Naive thymus-derived CD4-positive, alpha-beta T cell (primary cell): ENCODE measurements around the gene DPP6. TPM values are rescaled to one million over a fixed set of nuclear protein-coding genes. Genes with fewer than 3 reads are reported as not detected.

Experiments
- ATAC-seq: fragments of 150-1000 bp; cut with Tn5 transposase; 2 replicates; pipeline ENCODE4 v1.10.0; 2021; ENCODE audit warnings: mild to moderate bottlenecking, moderate library complexity
- CTCF ChIA-PET: fragments of 350-600 bp; sonication (Branson Sonifier 250); formaldehyde crosslinking; loops from one replicate; lab custom pipeline; 2021; ENCODE audit warnings: antibody characterized with exemption; lab: Charles Lee
- POLR2A ChIA-PET: fragments of 350-600 bp; sonication (Branson Sonifier 250); formaldehyde crosslinking; loops from one replicate; lab custom pipeline; 2021; ENCODE audit warnings: antibody characterized with exemption, inconsistent platforms; lab: Charles Lee
- DNase-seq, 9 donors: peaks; one replicate each; pipeline versions ENCODE4 v3.0.0 to v3.0.0-alpha.2; 2020 to 2022; ENCODE audit warnings: mixed read lengths in 1 of 9
- H3K27ac ChIP-seq: one replicate; pipeline ENCODE4 v1.7.0; 2013; ENCODE audit warnings: mild to moderate bottlenecking, low read depth, low read length, moderate library complexity
- H3K27me3 ChIP-seq, 2 donors: one replicate each; pipeline ENCODE4 v1.7.0; 2013; ENCODE audit warnings: low read length in 2 of 2, mild to moderate bottlenecking in 2 of 2, moderate library complexity in 2 of 2; ENCODE audit not compliant: control insufficient read depth in 2 of 2, insufficient read depth in 2 of 2
- H3K36me3 ChIP-seq, 3 experiments: 1 replicate in 2 of 3; 2 replicates in 1 of 3; pipeline ENCODE4 v1.7.0; 2013; ENCODE audit warnings: low read length in 3 of 3, mild to moderate bottlenecking in 3 of 3, moderate library complexity in 1 of 3; ENCODE audit not compliant: insufficient read depth in 3 of 3, control insufficient read depth in 2 of 3
- H3K4me1 ChIP-seq, 2 donors: one replicate each; pipeline ENCODE4 v1.7.0; 2013; ENCODE audit warnings: low read length in 2 of 2, mild to moderate bottlenecking in 2 of 2, moderate library complexity in 1 of 2; ENCODE audit not compliant: control insufficient read depth in 2 of 2, insufficient read depth in 2 of 2
- H3K4me3 ChIP-seq: 2 replicates; pipeline ENCODE4 v1.7.0; 2013; ENCODE audit warnings: mild to moderate bottlenecking, low read length
- H3K9me3 ChIP-seq, 3 experiments: 1 replicate in 2 of 3; 2 replicates in 1 of 3; pipeline ENCODE4 v1.7.0; 2013; ENCODE audit warnings: low read length in 3 of 3; ENCODE audit not compliant: control insufficient read depth in 2 of 3
- H3K27ac Mint-ChIP-seq, 9 donors: one replicate each; pipeline ENCODE4 v1.8.0; 2020 to 2022; ENCODE audit warnings: mixed read lengths in 9 of 9, mild to moderate bottlenecking in 8 of 9, moderate library complexity in 5 of 9, inconsistent platforms in 2 of 9
- H3K27me3 Mint-ChIP-seq, 5 donors: one replicate each; pipeline ENCODE4 v1.8.0; 2021 to 2022; ENCODE audit warnings: mixed read lengths in 5 of 5, mild to moderate bottlenecking in 1 of 5
- H3K36me3 Mint-ChIP-seq, 5 donors: one replicate each; pipeline ENCODE4 v1.8.0; 2020 to 2022; ENCODE audit warnings: mixed read lengths in 5 of 5, mild to moderate bottlenecking in 3 of 5, inconsistent platforms in 1 of 5
- H3K4me1 Mint-ChIP-seq, 7 donors: one replicate each; pipeline ENCODE4 v1.8.0; 2020 to 2022; ENCODE audit warnings: mixed read lengths in 7 of 7, mild to moderate bottlenecking in 3 of 7, inconsistent platforms in 1 of 7
- H3K4me3 Mint-ChIP-seq, 10 donors: one replicate each; pipeline ENCODE4 v1.8.0; 2020 to 2022; ENCODE audit warnings: mild to moderate bottlenecking in 10 of 10, mixed read lengths in 10 of 10, moderate library complexity in 6 of 10, inconsistent platforms in 2 of 10
- H3K9me3 Mint-ChIP-seq, 11 donors: one replicate each; pipeline ENCODE4 v1.8.0; 2020 to 2022; ENCODE audit warnings: mixed read lengths in 11 of 11, mild to moderate bottlenecking in 4 of 11, inconsistent platforms in 1 of 11, moderate library complexity in 1 of 11
- intact Hi-C, 2 donors: fragments of 100-400 bp; cut with micrococcal nuclease; formaldehyde crosslinking; loops; one replicate each; pipeline ENCODE4 v1.15.1; 2023
- polyA plus RNA-seq, 2 donors: library from polyadenylated mRNA; unstranded; fragments of 300-500 nt; fragmentation: Illumina TruSeq; gene quantifications; one replicate each; pipeline ENCODE4 v1.2.3, GENCODE V29; 2021
- total RNA-seq, 6 experiments: library from RNA in 5 of 6; stranded (reverse) in 5 of 6; gene quantifications; 1 replicate in 5 of 6; 2 replicates in 1 of 6; pipeline ENCODE4 v1.2.3 and lab custom pipeline; 2021 to 2026

DPP6 gene
- total and polyA plus RNA-seq, 7 experiments from 2014 or later = not detected

DNA sequence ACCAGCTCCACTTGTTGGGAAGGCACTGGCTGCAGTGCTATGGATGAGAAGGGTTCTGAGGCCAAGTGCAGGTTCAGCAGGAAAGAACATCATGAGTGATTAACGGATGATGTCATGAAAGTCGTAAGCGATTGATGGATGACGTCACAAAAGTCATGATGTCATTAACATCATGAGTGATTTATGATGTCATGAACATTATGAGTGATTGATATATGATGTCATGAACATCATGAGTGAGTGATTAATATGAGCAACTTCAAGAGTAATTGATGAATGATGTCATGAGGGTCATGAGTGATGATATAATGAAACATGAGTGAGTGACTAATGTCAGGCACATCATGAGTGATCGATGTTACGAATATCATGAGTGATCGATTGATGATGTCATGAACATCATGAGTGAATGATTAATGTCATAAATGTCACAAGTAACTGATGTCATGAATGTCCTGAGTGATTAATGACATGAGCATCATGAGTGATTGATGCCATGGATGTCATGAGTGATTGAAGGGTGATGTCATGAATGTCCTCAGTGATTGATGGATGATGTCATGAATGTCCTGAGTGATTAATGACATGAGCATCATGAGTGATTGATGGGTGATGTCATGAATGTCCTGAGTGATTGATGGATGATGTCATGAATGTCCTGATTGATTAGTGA lies 765.2 kb downstream of the DPP6 start:
- no peak overlapping the region for H3K27ac ChIP-seq
- CTCF ChIA-PET = no interaction called here
- Mint-ChIP-seq H3K4me3 (no peak overlapping the region), H3K36me3 (no peaks in the 10 kb centered on the region), H3K9me3 (peaks cover 3 to 18% (median 7%) of the 10 kb centered on the region in 11 donors), H3K27ac (no peak overlapping the region), H3K27me3 (peaks cover 0 to 33% (median 11%) of the 10 kb centered on the region in 5 donors), H3K4me1 (no peaks in the 10 kb centered on the region)
- intact Hi-C loops = no loop called here
- H3K36me3 ChIP-seq = no peaks in the 10 kb centered on the region
- no peak for ATAC-seq
- no peaks in the 10 kb centered on the region for H3K27me3 ChIP-seq
- H3K4me3 ChIP-seq = no peak overlapping the region
- H3K9me3 ChIP-seq = peaks cover 0 to 3% (median 0%) of the 10 kb centered on the region in 3 experiments
- POLR2A ChIA-PET = no interaction called here
- DNase-seq = no peak
- H3K4me1 ChIP-seq = no peaks in the 10 kb centered on the region

GRCh38 chr7:154827007-154827406 lies 774.8 kb downstream of the DPP6 start:
- ATAC-seq = no peak
- DNase-seq = no peak
- Mint-ChIP-seq H3K27me3 (peaks cover 0 to 27% (median 16%) of the 10 kb centered on the region in 5 donors), H3K4me3 (no peak overlapping the region), H3K9me3 (no peaks in the 10 kb centered on the region), H3K4me1 (no peaks in the 10 kb centered on the region), H3K36me3 (no peaks in the 10 kb centered on the region), H3K27ac (no peak overlapping the region)
- intact Hi-C loops = no loop called here
- Histone ChIP-seq H3K27me3 (no peaks in the 10 kb centered on the region), H3K4me3 (no peak overlapping the region), H3K27ac (no peak overlapping the region), H3K9me3 (no peaks in the 10 kb centered on the region), H3K36me3 (no peaks in the 10 kb centered on the region), H3K4me1 (no peaks in the 10 kb centered on the region)
- CTCF ChIA-PET = interaction anchor here (0.7 kb wide), 1 partner anchor 1193 kb away, joined by 4 read pairs; no protein-coding TSS in a partner anchor
- POLR2A ChIA-PET = no interaction called here

DNA sequence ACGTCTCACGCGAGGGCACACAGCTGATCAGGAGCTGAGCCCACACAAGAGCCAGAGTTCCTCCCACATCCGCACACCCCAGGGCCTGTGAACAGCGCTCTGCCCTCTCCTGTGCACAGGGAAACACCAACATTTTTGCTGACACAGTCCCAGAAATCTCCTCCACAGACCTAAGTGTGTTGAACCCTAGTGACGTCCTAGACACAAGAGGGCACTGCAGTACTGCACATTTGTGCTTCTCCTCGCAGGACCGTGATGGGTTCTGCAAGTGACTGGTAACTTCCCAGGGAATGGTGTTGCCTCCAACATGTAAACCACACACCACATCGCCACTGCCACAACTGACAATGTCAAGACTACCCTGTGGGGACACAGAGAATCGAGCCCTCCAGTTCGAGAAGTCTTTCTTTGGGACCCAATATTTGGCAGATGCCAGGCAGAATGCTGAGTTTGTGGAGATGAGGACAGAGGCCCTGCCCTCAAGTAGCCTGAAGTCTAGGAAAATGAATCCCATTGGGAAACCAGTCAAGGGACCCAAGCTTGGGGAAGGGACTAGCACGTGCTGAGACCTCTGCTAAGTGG lies 780.5 kb downstream of the DPP6 start:
- H3K36me3 ChIP-seq = no peaks in the 10 kb centered on the region
- ATAC-seq = no peak
- no peak overlapping the region for H3K27ac ChIP-seq
- intact Hi-C loops = no loop called here
- H3K4me3 Mint-ChIP-seq = no peak overlapping the region
- no peaks in the 10 kb centered on the region for H3K4me1 Mint-ChIP-seq
- no peak for DNase-seq
- no peak overlapping the region for H3K4me3 ChIP-seq
- POLR2A ChIA-PET = no interaction called here
- H3K27me3 Mint-ChIP-seq = peaks cover 0 to 47% (median 3%) of the 10 kb centered on the region in 5 donors
- H3K9me3 ChIP-seq = no peaks in the 10 kb centered on the region
- no peaks in the 10 kb centered on the region for H3K27me3 ChIP-seq
- H3K9me3 Mint-ChIP-seq = peaks cover 0 to 2% (median 0%) of the 10 kb centered on the region in 11 donors
- no peaks in the 10 kb centered on the region for H3K36me3 Mint-ChIP-seq
- no peaks in the 10 kb centered on the region for H3K4me1 ChIP-seq
- H3K27ac Mint-ChIP-seq = no peak overlapping the region
- CTCF ChIA-PET = no interaction called here

DNA sequence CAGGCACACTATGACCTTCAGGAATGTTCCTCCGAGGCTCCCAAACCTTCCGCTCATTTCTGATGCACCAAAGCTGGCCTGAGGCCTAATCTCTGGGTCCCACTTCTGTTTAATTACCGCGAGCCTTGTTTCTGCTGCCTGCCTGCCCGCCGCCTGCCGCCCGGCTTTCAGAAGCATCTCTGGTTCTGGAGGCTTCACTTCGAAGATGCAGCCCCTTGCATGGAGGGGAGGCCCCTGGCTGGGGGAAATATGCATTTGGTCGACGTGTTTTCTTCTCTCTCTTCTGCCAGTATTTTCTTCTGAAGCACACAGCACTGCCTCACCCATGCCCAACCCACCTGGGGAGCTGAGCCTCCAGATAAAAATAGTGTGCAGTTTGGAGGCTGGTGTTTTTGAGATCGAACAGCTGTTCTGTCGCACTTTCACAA lies 783.8 kb downstream of the DPP6 start:
- Histone ChIP-seq H3K36me3 (no peaks in the 10 kb centered on the region), H3K27me3 (no peaks in the 10 kb centered on the region), H3K4me1 (no peaks in the 10 kb centered on the region), H3K9me3 (no peaks in the 10 kb centered on the region), H3K4me3 (no peak overlapping the region), H3K27ac (no peak overlapping the region)
- ChIA-PET POLR2A (no interaction called here), CTCF (no interaction called here)
- Mint-ChIP-seq H3K36me3 (no peaks in the 10 kb centered on the region), H3K27me3 (peaks cover 0 to 69% (median 13%) of the 10 kb centered on the region in 5 donors), H3K27ac (no peak overlapping the region), H3K4me3 (no peak overlapping the region), H3K9me3 (peaks cover 0 to 4% (median 0%) of the 10 kb centered on the region in 11 donors), H3K4me1 (no peaks in the 10 kb centered on the region)
- DNase-seq = no peak
- no peak for ATAC-seq
- intact Hi-C loops = no loop called here

GRCh38 chr7:154837087-154837486 lies 784.9 kb downstream of the DPP6 start:
- H3K27me3 ChIP-seq = no peaks in the 10 kb centered on the region
- peaks cover 2 to 79% (median 16%) of the 10 kb centered on the region in 5 donors for H3K27me3 Mint-ChIP-seq
- DNase-seq = no peak
- intact Hi-C loops = no loop called here
- H3K9me3 Mint-ChIP-seq = peaks cover 0 to 4% (median 0%) of the 10 kb centered on the region in 11 donors
- H3K4me1 ChIP-seq = no peaks in the 10 kb centered on the region
- no peaks in the 10 kb centered on the region for H3K9me3 ChIP-seq
- no peak overlapping the region for H3K4me3 Mint-ChIP-seq
- no peaks in the 10 kb centered on the region for H3K36me3 Mint-ChIP-seq
- H3K36me3 ChIP-seq = no peaks in the 10 kb centered on the region
- H3K4me3 ChIP-seq = no peak overlapping the region
- CTCF ChIA-PET = no interaction called here
- H3K27ac ChIP-seq = no peak overlapping the region
- no peak overlapping the region for H3K27ac Mint-ChIP-seq
- ATAC-seq = no peak
- POLR2A ChIA-PET = no interaction called here
- H3K4me1 Mint-ChIP-seq = no peaks in the 10 kb centered on the region

GRCh38 chr7:154837622-154838021 lies 785.4 kb downstream of the DPP6 start:
- H3K4me1 Mint-ChIP-seq = no peaks in the 10 kb centered on the region
- ChIA-PET CTCF (no interaction called here), POLR2A (no interaction called here)
- no peak for DNase-seq
- Histone ChIP-seq H3K27me3 (no peaks in the 10 kb centered on the region), H3K9me3 (no peaks in the 10 kb centered on the region), H3K4me1 (no peaks in the 10 kb centered on the region), H3K4me3 (no peak overlapping the region), H3K36me3 (no peaks in the 10 kb centered on the region), H3K27ac (no peak overlapping the region)
- no peak overlapping the region for H3K4me3 Mint-ChIP-seq
- intact Hi-C loops = no loop called here
- H3K27ac Mint-ChIP-seq = no peak overlapping the region
- no peaks in the 10 kb centered on the region for H3K36me3 Mint-ChIP-seq
- ATAC-seq = no peak
- H3K27me3 Mint-ChIP-seq = peaks cover 5 to 81% (median 21%) of the 10 kb centered on the region in 5 donors
- peaks cover 0 to 4% (median 0%) of the 10 kb centered on the region in 11 donors for H3K9me3 Mint-ChIP-seq

GRCh38 chr7:154840086-154840485 lies 787.9 kb downstream of the DPP6 start:
- Histone ChIP-seq H3K4me1 (no peaks in the 10 kb centered on the region), H3K27me3 (no peaks in the 10 kb centered on the region), H3K36me3 (no peaks in the 10 kb centered on the region), H3K27ac (no peak overlapping the region), H3K9me3 (no peaks in the 10 kb centered on the region), H3K4me3 (no peak overlapping the region)
- no peak overlapping the region for H3K27ac Mint-ChIP-seq
- H3K9me3 Mint-ChIP-seq = peaks cover 0 to 4% (median 0%) of the 10 kb centered on the region in 11 donors
- H3K4me3 Mint-ChIP-seq = no peak overlapping the region
- H3K4me1 Mint-ChIP-seq = no peaks in the 10 kb centered on the region
- H3K36me3 Mint-ChIP-seq = no peaks in the 10 kb centered on the region
- ChIA-PET POLR2A (no interaction called here), CTCF (no interaction called here)
- no peak for ATAC-seq
- H3K27me3 Mint-ChIP-seq = peaks cover 13 to 66% (median 30%) of the 10 kb centered on the region in 5 donors
- intact Hi-C loops = no loop called here
- no peak for DNase-seq
